Stimulated activated CD4-positive, alpha-beta T cell treated with anti-CD3 and anti-CD28 coated beads, Interleukin-1b, Interleukin-23, amount 100 ng/mL, for 4 hours (primary cell): ENCODE results near the gene IL4I1.

Experiments
- DNase-seq, 2 donors: peaks; one replicate each; pipeline ENCODE4 v3.0.0-alpha.2; 2020; ENCODE audit warnings: low read depth in 2 of 2

IL4I1 gene

GRCh38 chr19:49924004-49924880, 27.6 kb upstream of the IL4I1 start:
- no peak for DNase-seq

- no peak for DNase-seq
Measured at GRCh38 chr19:49923055-49924003, 26.6 kb upstream of the IL4I1 start.

GRCh38 chr19:49921871-49922795, 25.4 kb upstream of the IL4I1 start:
- DNase-seq = no peak

GRCh38 chr19:49920624-49921363, 24.1 kb upstream of the IL4I1 start:
- DNase-seq = no peak

GRCh38 chr19:49918089-49918488, 21.4 kb upstream of the IL4I1 start:
- no peak for DNase-seq

GRCh38 chr19:49916839-49917733, 20.4 kb upstream of the IL4I1 start:
- no peak for DNase-seq

- DNase-seq = no peak
Measured at GRCh38 chr19:49915271-49915670, 18.6 kb upstream of the IL4I1 start.

- no peak for DNase-seq
Measured at GRCh38 chr19:49913720-49914119, 17.0 kb upstream of the IL4I1 start.

GRCh38 chr19:49912965-49913685, 16.4 kb upstream of the IL4I1 start:
- no peak for DNase-seq

- no peak for DNase-seq
Measured at GRCh38 chr19:49911381-49912145, 14.9 kb upstream of the IL4I1 start.

- DNase-seq = no peak
Measured at GRCh38 chr19:49910179-49910578, 13.5 kb upstream of the IL4I1 start.

GRCh38 chr19:49908480-49909420, 12.1 kb upstream of the IL4I1 start:
- DNase-seq = no peak

GRCh38 chr19:49907745-49908446, 11.2 kb upstream of the IL4I1 start:
- no peak for DNase-seq

GRCh38 chr19:49906879-49907564, 10.3 kb upstream of the IL4I1 start:
- no peak for DNase-seq

GRCh38 chr19:49904136-49904535, 7.4 kb upstream of the IL4I1 start:
- DNase-seq = no peak
